Activated T-cell treated with anti-CD3 and anti-CD28 coated beads, Interleukin-2, amount 50 U/mL, for 4 hours (primary cell): ENCODE results near the gene MXI1. TPM values are rescaled to one million over a fixed set of nuclear protein-coding genes. Genes with fewer than 3 reads are reported as not detected.
"Not testable (repeated sequence)": the region's sequence is repeated elsewhere in the genome, so short reads cannot be mapped to it uniquely, and the experiment has no call there.

Experiments
- ATAC-seq, 2 donors: fragments of 200-7000 bp; cut with Tn5 transposase; one replicate each; pipeline ENCODE4 v1.10.0; 2021
- DNase-seq: peaks from one replicate; pipeline ENCODE4 v3.0.0-alpha.2; 2020
- H3K27me3 Mint-ChIP-seq: one replicate; pipeline ENCODE4 v1.8.0; 2021; ENCODE audit warnings: low read depth, mixed read lengths
- H3K36me3 Mint-ChIP-seq: one replicate; pipeline ENCODE4 v1.8.0; 2022; ENCODE audit warnings: mixed read lengths; ENCODE audit not compliant: insufficient read depth
- H3K4me1 Mint-ChIP-seq: one replicate; pipeline ENCODE4 v1.8.0; 2021; ENCODE audit warnings: low read depth, mixed read lengths
- H3K4me3 Mint-ChIP-seq: one replicate; pipeline ENCODE4 v1.8.0; 2021; ENCODE audit warnings: mild to moderate bottlenecking, moderate library complexity, mixed read lengths
- H3K9me3 Mint-ChIP-seq: one replicate; pipeline ENCODE4 v1.8.0; 2021; ENCODE audit warnings: mixed read lengths
- total RNA-seq, 3 donors: library from RNA; stranded (reverse); gene quantifications; one replicate each; pipeline ENCODE4 v1.2.1, GENCODE V29; 2021

Gene MXI1
- total RNA-seq, 3 donors from 2014 or later = 13.6 to 14.5 (median 14.2) TPM

GRCh38 chr10:110226926-110227641, 19.7 kb downstream of the MXI1 start:
- peaks cover 31% of the 10 kb centered on the region for H3K4me1 Mint-ChIP-seq
- H3K4me3 Mint-ChIP-seq = peak overlapping the region; percentile 94
- DNase-seq (peak; percentile 81), ATAC-seq (peak; percentile 26 to 27)
- H3K27me3 Mint-ChIP-seq = no peaks in the 10 kb centered on the region
- H3K9me3 Mint-ChIP-seq = no peaks in the 10 kb centered on the region
- H3K36me3 Mint-ChIP-seq = peaks cover 12% of the 10 kb centered on the region

GRCh38 chr10:110228066-110228465, 20.7 kb downstream of the MXI1 start:
- Mint-ChIP-seq H3K36me3 (peaks cover 17% of the 10 kb centered on the region), H3K4me3 (peak overlapping the region; percentile 94), H3K4me1 (peaks cover 21% of the 10 kb centered on the region), H3K27me3 (no peaks in the 10 kb centered on the region), H3K9me3 (no peaks in the 10 kb centered on the region)
- DNase-seq = no peak
- no peak for ATAC-seq

GRCh38 chr10:110229155-110229554, 21.8 kb downstream of the MXI1 start:
- Mint-ChIP-seq H3K36me3 (peaks cover 18% of the 10 kb centered on the region), H3K4me3 (no peak overlapping the region), H3K27me3 (no peaks in the 10 kb centered on the region), H3K4me1 (peaks cover 17% of the 10 kb centered on the region), H3K9me3 (no peaks in the 10 kb centered on the region)
- ATAC-seq (no peak), DNase-seq (no peak)

- Mint-ChIP-seq H3K36me3 (peaks cover 26% of the 10 kb centered on the region), H3K27me3 (no peaks in the 10 kb centered on the region), H3K4me3 (no peak overlapping the region), H3K4me1 (peaks cover 7% of the 10 kb centered on the region), H3K9me3 (peaks cover 3% of the 10 kb centered on the region)
- no peak for DNase-seq
- no peak for ATAC-seq
These were observed 26.4 kb downstream of the MXI1 start for GRCh38 chr10:110233846-110234245.

- H3K4me1 Mint-ChIP-seq = peaks cover 40% of the 10 kb centered on the region
- DNase-seq (no peak), ATAC-seq (no peak)
- H3K4me3 Mint-ChIP-seq = no peak overlapping the region
- H3K36me3 Mint-ChIP-seq = peaks cover 35% of the 10 kb centered on the region
- peaks cover 3% of the 10 kb centered on the region for H3K9me3 Mint-ChIP-seq
- H3K27me3 Mint-ChIP-seq = no peaks in the 10 kb centered on the region
These were observed 30.6 kb downstream of the MXI1 start for GRCh38 chr10:110237894-110238480.

GRCh38 chr10:110239892-110240291, 32.5 kb downstream of the MXI1 start:
- H3K27me3 Mint-ChIP-seq = no peaks in the 10 kb centered on the region
- DNase-seq (no peak), ATAC-seq (no peak)
- H3K4me1 Mint-ChIP-seq = peaks cover 40% of the 10 kb centered on the region
- H3K9me3 Mint-ChIP-seq = peaks cover 3% of the 10 kb centered on the region
- no peak overlapping the region for H3K4me3 Mint-ChIP-seq
- peaks cover 32% of the 10 kb centered on the region for H3K36me3 Mint-ChIP-seq

GRCh38 chr10:110241407-110241806, 34.0 kb downstream of the MXI1 start:
- Mint-ChIP-seq H3K4me1 (peaks cover 40% of the 10 kb centered on the region), H3K9me3 (peaks cover 3% of the 10 kb centered on the region), H3K36me3 (peaks cover 40% of the 10 kb centered on the region), H3K4me3 (peak overlapping the region; percentile 20), H3K27me3 (no peaks in the 10 kb centered on the region)
- ATAC-seq (peak; percentile 63 to 77), DNase-seq (no peak)

- H3K27me3 Mint-ChIP-seq = no peaks in the 10 kb centered on the region
- H3K4me1 Mint-ChIP-seq = peaks cover 40% of the 10 kb centered on the region
- peak overlapping the region; percentile 54 for H3K4me3 Mint-ChIP-seq
- H3K36me3 Mint-ChIP-seq = peaks cover 45% of the 10 kb centered on the region
- ATAC-seq = peak in 1 of 2 donors; percentile 38
- H3K9me3 Mint-ChIP-seq = peaks cover 3% of the 10 kb centered on the region
- DNase-seq = no peak
These were observed 34.4 kb downstream of the MXI1 start for GRCh38 chr10:110241841-110242240.

GRCh38 chr10:110242511-110242910, 35.1 kb downstream of the MXI1 start:
- Mint-ChIP-seq H3K27me3 (no peaks in the 10 kb centered on the region), H3K36me3 (peaks cover 42% of the 10 kb centered on the region), H3K9me3 (peaks cover 3% of the 10 kb centered on the region), H3K4me1 (peaks cover 38% of the 10 kb centered on the region), H3K4me3 (no peak overlapping the region)
- no peak for DNase-seq
- no peak for ATAC-seq

GRCh38 chr10:110244550-110244949, 37.1 kb downstream of the MXI1 start:
- ATAC-seq = no peak
- Mint-ChIP-seq H3K4me1 (peaks cover 35% of the 10 kb centered on the region), H3K9me3 (no peaks in the 10 kb centered on the region), H3K4me3 (no peak overlapping the region), H3K27me3 (no peaks in the 10 kb centered on the region), H3K36me3 (peaks cover 32% of the 10 kb centered on the region)
- no peak for DNase-seq

GRCh38 chr10:110247833-110248232, 40.4 kb downstream of the MXI1 start:
- ATAC-seq, H3K9me3 Mint-ChIP-seq, DNase-seq, H3K27me3 Mint-ChIP-seq, H3K4me3 Mint-ChIP-seq: not testable (repeated sequence)
- Mint-ChIP-seq H3K36me3 (peaks cover 20% of the 10 kb centered on the region), H3K4me1 (peaks cover 25% of the 10 kb centered on the region)

GRCh38 chr10:110249489-110249888, 42.1 kb downstream of the MXI1 start:
- Mint-ChIP-seq H3K4me1 (peaks cover 34% of the 10 kb centered on the region), H3K36me3 (peaks cover 23% of the 10 kb centered on the region)
- ATAC-seq = peak; percentile 58 to 69
- H3K27me3 Mint-ChIP-seq, H3K9me3 Mint-ChIP-seq, H3K4me3 Mint-ChIP-seq, DNase-seq: not testable (repeated sequence)

- DNase-seq, H3K4me3 Mint-ChIP-seq, H3K9me3 Mint-ChIP-seq, H3K27me3 Mint-ChIP-seq: not testable (repeated sequence)
- H3K36me3 Mint-ChIP-seq = peaks cover 23% of the 10 kb centered on the region
- peaks cover 38% of the 10 kb centered on the region for H3K4me1 Mint-ChIP-seq
- ATAC-seq = peak; percentile 86 to 89
These were observed 44.0 kb downstream of the MXI1 start for GRCh38 chr10:110251392-110251791.

- Mint-ChIP-seq H3K36me3 (peaks cover 19% of the 10 kb centered on the region), H3K27me3 (no peaks in the 10 kb centered on the region), H3K4me3 (no peak overlapping the region), H3K4me1 (peaks cover 38% of the 10 kb centered on the region), H3K9me3 (peaks cover 5% of the 10 kb centered on the region)
- ATAC-seq = peak in 1 of 2 donors; percentile 19
- no peak for DNase-seq
These were observed 44.7 kb downstream of the MXI1 start for GRCh38 chr10:110252151-110252550.

- H3K27me3 Mint-ChIP-seq = no peaks in the 10 kb centered on the region
- ATAC-seq (no peak), DNase-seq (no peak)
- peaks cover 15% of the 10 kb centered on the region for H3K36me3 Mint-ChIP-seq
- H3K4me1 Mint-ChIP-seq = peaks cover 33% of the 10 kb centered on the region
- peaks cover 5% of the 10 kb centered on the region for H3K9me3 Mint-ChIP-seq
- peak overlapping the region; percentile 13 for H3K4me3 Mint-ChIP-seq
These were observed 47.1 kb downstream of the MXI1 start for GRCh38 chr10:110254467-110254866.
